ENCODE measurements around the gene SLC11A1.

The SLC11A1 gene

GRCh38 chr2:218436992-218437391 lies 54.9 kb downstream of the SLC11A1 start:
- no peak for DNase-seq

- no peak for DNase-seq
Measured at GRCh38 chr2:218437969-218438368, 55.9 kb downstream of the SLC11A1 start.

DNA sequence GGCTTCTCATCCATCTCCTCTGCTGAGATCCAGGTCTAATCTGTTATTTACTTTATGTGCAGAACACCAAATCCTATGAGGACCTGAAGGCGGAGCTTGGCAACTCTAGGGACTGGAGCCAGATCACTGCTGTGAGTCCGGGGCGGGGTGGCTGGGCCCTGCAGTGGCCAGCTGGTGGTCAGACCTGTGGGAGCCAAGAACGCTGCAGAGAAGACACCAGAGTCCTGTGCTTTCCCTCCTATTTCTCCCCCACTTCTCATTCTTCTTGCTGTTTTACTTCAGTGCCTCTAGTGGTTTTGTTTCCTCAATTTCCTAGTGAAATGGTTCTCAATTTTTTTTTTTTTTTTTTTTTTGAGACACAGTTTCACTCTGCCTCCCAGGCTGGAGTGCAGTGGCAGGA lies 56.5 kb downstream of the SLC11A1 start:
- DNase-seq: no peak

- no peak for DNase-seq
Measured at GRCh38 chr2:218444692-218445357, 62.8 kb downstream of the SLC11A1 start.

GRCh38 chr2:218445602-218446001 lies 63.5 kb downstream of the SLC11A1 start:
- DNase-seq: no peak
